Neuronal stem cell (in vitro differentiated cells): ENCODE results near the gene NDUFA8.
A peak's percentile ranks its signal among the peaks of the same experiment; 100 is the strongest.

Source experiments
- DNase-seq: peaks from one replicate; pipeline ENCODE4 v3.0.0-alpha.2; 2013; ENCODE audit warnings: low spot score
- H2AFZ ChIP-seq: one replicate; pipeline ENCODE4 v1.6.1; 2013; ENCODE audit warnings: mild to moderate bottlenecking, low read length, inconsistent platforms
- H2AK5ac ChIP-seq: 2 replicates; pipeline ENCODE4 v1.6.1; 2013; ENCODE audit warnings: low read depth, mild to moderate bottlenecking, inconsistent platforms, low read length, moderate library complexity, mixed read lengths
- H2BK120ac ChIP-seq: 2 replicates; pipeline ENCODE4 v1.6.1; 2013; ENCODE audit warnings: low read depth, mild to moderate bottlenecking, inconsistent platforms, low read length, moderate library complexity, mixed read lengths
- H2BK12ac ChIP-seq: one replicate; pipeline ENCODE4 v1.6.1; 2013; ENCODE audit warnings: low read length, inconsistent platforms
- H2BK15ac ChIP-seq: 2 replicates; pipeline ENCODE4 v1.6.1; 2013; ENCODE audit warnings: mild to moderate bottlenecking, low read length, inconsistent platforms, mixed read lengths
- H2BK5ac ChIP-seq: one replicate; pipeline ENCODE4 v1.6.1; 2013; ENCODE audit warnings: inconsistent platforms, mild to moderate bottlenecking, low read length, moderate library complexity
- H3K14ac ChIP-seq: one replicate; pipeline ENCODE4 v1.6.1; 2013; ENCODE audit warnings: low read length, inconsistent platforms
- H3K18ac ChIP-seq: 2 replicates; pipeline ENCODE4 v1.6.1; 2013; ENCODE audit warnings: low read length, inconsistent platforms
- H3K23ac ChIP-seq: 2 replicates; pipeline ENCODE4 v1.6.1; 2013; ENCODE audit warnings: low read depth, mild to moderate bottlenecking, mixed read lengths, low read length, inconsistent platforms; ENCODE audit not compliant: poor library complexity
- H3K27ac ChIP-seq: replicated peaks from 3 replicates; pipeline ENCODE4 v1.5.1; 2013; ENCODE audit warnings: low read length, inconsistent platforms
- H3K27me3 ChIP-seq, 3 experiments: 2 replicates each; pipeline ENCODE4 v1.6.1; 2013; ENCODE audit warnings: low read length in 3 of 3, mild to moderate bottlenecking in 2 of 3, inconsistent platforms in 1 of 3, low read depth in 1 of 3, mixed read lengths in 1 of 3, moderate library complexity in 1 of 3; ENCODE audit not compliant: control insufficient read depth in 3 of 3, insufficient read depth in 3 of 3
- H3K36me3 ChIP-seq, 2 donors: replicated peaks in 1 of 2; 2 replicates each; pipeline ENCODE4 v1.6.1; 2013; ENCODE audit warnings: low read length in 2 of 2; ENCODE audit not compliant: control insufficient read depth in 2 of 2, insufficient read depth in 2 of 2
- H3K4ac ChIP-seq: 2 replicates; pipeline ENCODE4 v1.6.1; 2013; ENCODE audit warnings: inconsistent platforms, mild to moderate bottlenecking, low read length, moderate library complexity
- H3K4me1 ChIP-seq, 2 donors: 1 replicate in 1 of 2; 2 replicates in 1 of 2; pipeline ENCODE4 v1.6.1; 2013; ENCODE audit warnings: low read length in 2 of 2, low read depth in 1 of 2; ENCODE audit not compliant: control insufficient read depth in 2 of 2, insufficient read depth in 1 of 2
- H3K4me2 ChIP-seq: one replicate; pipeline ENCODE4 v1.6.1; 2013; ENCODE audit warnings: mild to moderate bottlenecking, low read length, inconsistent platforms; ENCODE audit not compliant: insufficient read depth, poor library complexity, severe bottlenecking
- H3K4me3 ChIP-seq, 2 donors: 2 replicates each; pipeline ENCODE4 v1.5.1; 2013; ENCODE audit warnings: low read length in 2 of 2, mild to moderate bottlenecking in 2 of 2, inconsistent platforms in 1 of 2, moderate library complexity in 1 of 2
- H3K79me1 ChIP-seq: one replicate; pipeline ENCODE4 v1.6.1; 2013; ENCODE audit warnings: low read depth, mild to moderate bottlenecking, inconsistent platforms, low read length, moderate library complexity
- H3K9ac ChIP-seq: one replicate; pipeline ENCODE4 v1.6.1; 2013; ENCODE audit warnings: mild to moderate bottlenecking, low read depth, low read length, inconsistent platforms; ENCODE audit not compliant: poor library complexity
- H3K9me3 ChIP-seq, 2 donors: replicated peaks in 1 of 2; 2 replicates each; pipeline versions ENCODE3 to v1.6.1; 2013; ENCODE audit warnings: low read length in 2 of 2, mild to moderate bottlenecking in 2 of 2, inconsistent platforms in 1 of 2, low read depth in 1 of 2, mixed read lengths in 1 of 2, moderate library complexity in 1 of 2; ENCODE audit not compliant: control insufficient read depth in 2 of 2, insufficient read depth in 1 of 2
- H4K8ac ChIP-seq: one replicate; pipeline ENCODE4 v1.6.1; 2013; ENCODE audit warnings: low read depth, mild to moderate bottlenecking, inconsistent platforms, low read length, moderate library complexity
- H4K91ac ChIP-seq: one replicate; pipeline ENCODE4 v1.6.1; 2013; ENCODE audit warnings: low read length, low read depth, mild to moderate bottlenecking, inconsistent platforms; ENCODE audit not compliant: poor library complexity
- WGBS, 2 donors: extraction: QIAGEN DNeasy Blood & Tissue Kit; methylation state at CpG; one replicate each; pipeline ENCODE4 v1.1.7; 2013; ENCODE audit warnings: missing lambda C conversion rate in 2 of 2, mixed read lengths in 1 of 2; ENCODE audit not compliant: insufficient read length in 2 of 2, insufficient replicate concordance in 1 of 2; ENCODE audit errors: extremely low coverage in 2 of 2; 5-methylcytosine and 5-hydroxymethylcytosine counted together

Gene NDUFA8

GRCh38 chr9:122131401-122132001 lies 28.1 kb downstream of the NDUFA8 start:
- H3K4me3 ChIP-seq = peak overlapping the region in 1 of 2 donors; percentile 13
- H2BK120ac ChIP-seq = no peak overlapping the region
- DNase-seq = no peak

GRCh38 chr9:122130837-122131236 lies 28.7 kb downstream of the NDUFA8 start:
- H3K4me3 ChIP-seq = no peak overlapping the region
- no peak overlapping the region for H4K8ac ChIP-seq
- no peak overlapping the region for H3K23ac ChIP-seq
- no peak overlapping the region for H2BK5ac ChIP-seq
- DNase-seq = no peak
- no peaks in the 10 kb centered on the region for H3K9me3 ChIP-seq
- H3K27me3 ChIP-seq = peaks cover 4 to 79% (median 79%) of the 10 kb centered on the region in 3 experiments
- no CpG with 5 or more reads among the region's 4 CpGs for WGBS, 2 donors
- H3K79me1 ChIP-seq = no peaks in the 10 kb centered on the region
- H2BK12ac ChIP-seq = peak overlapping the region; percentile 44
- no peak overlapping the region for H4K91ac ChIP-seq
- H3K36me3 ChIP-seq = no peaks in the 10 kb centered on the region
- H3K27ac ChIP-seq = no peak overlapping the region
- no peak overlapping the region for H2BK15ac ChIP-seq
- no peak overlapping the region for H2AK5ac ChIP-seq
- no peak overlapping the region for H3K18ac ChIP-seq
- H3K14ac ChIP-seq = no peak overlapping the region
- no peak overlapping the region for H3K9ac ChIP-seq
- H2AFZ ChIP-seq = no peak overlapping the region
- no peak overlapping the region for H3K4ac ChIP-seq
- H3K4me1 ChIP-seq = peaks cover 22 to 25% of the 10 kb centered on the region in 2 donors
- H2BK120ac ChIP-seq = no peak overlapping the region
- no peak overlapping the region for H3K4me2 ChIP-seq

More at GRCh38 chr9:122131401-122132001, 28.1 kb downstream of the NDUFA8 start:
- Histone ChIP-seq H3K27me3 (peaks cover 0 to 75% (median 73%) of the 10 kb centered on the region in 3 experiments), H2AFZ (no peak overlapping the region), H4K8ac (no peak overlapping the region), H3K4ac (no peak overlapping the region), H3K23ac (peak overlapping the region; percentile 57), H3K14ac (peak overlapping the region; percentile 26), H3K27ac (no peak overlapping the region), H2BK12ac (no peak overlapping the region), H2BK15ac (no peak overlapping the region), H3K18ac (peak overlapping the region; percentile 50), H4K91ac (no peak overlapping the region), H3K79me1 (no peaks in the 10 kb centered on the region), H3K4me2 (peak overlapping the region; percentile 40), H3K9me3 (no peaks in the 10 kb centered on the region), H3K36me3 (no peaks in the 10 kb centered on the region), H3K4me1 (peaks cover 18 to 22% of the 10 kb centered on the region in 2 donors), H3K9ac (peak overlapping the region; percentile 85), H2AK5ac (no peak overlapping the region), H2BK5ac (no peak overlapping the region)
- WGBS, 2 donors = no CpG with 5 or more reads among the region's 21 CpGs

GRCh38 chr9:122129969-122130368 lies 29.6 kb downstream of the NDUFA8 start:
- H3K36me3 ChIP-seq = no peaks in the 10 kb centered on the region
- no CpG with 5 or more reads among the region's 2 CpGs for WGBS, 2 donors
- H3K18ac ChIP-seq = no peak overlapping the region
- peak overlapping the region; percentile 17 for H3K23ac ChIP-seq
- H2BK12ac ChIP-seq = no peak overlapping the region
- no peak overlapping the region for H3K4me3 ChIP-seq
- H2AK5ac ChIP-seq = no peak overlapping the region
- no peak overlapping the region for H3K14ac ChIP-seq
- H3K4me2 ChIP-seq = no peak overlapping the region
- H3K4ac ChIP-seq = no peak overlapping the region
- no peak overlapping the region for H4K8ac ChIP-seq
- H3K27ac ChIP-seq = no peak overlapping the region
- H3K27me3 ChIP-seq = peaks cover 4 to 86% (median 79%) of the 10 kb centered on the region in 3 experiments
- no peak overlapping the region for H2BK120ac ChIP-seq
- DNase-seq = no peak
- no peak overlapping the region for H2BK5ac ChIP-seq
- no peak overlapping the region for H2BK15ac ChIP-seq
- no peaks in the 10 kb centered on the region for H3K79me1 ChIP-seq
- no peak overlapping the region for H4K91ac ChIP-seq
- H3K4me1 ChIP-seq = peaks cover 25 to 26% of the 10 kb centered on the region in 2 donors
- no peak overlapping the region for H3K9ac ChIP-seq
- no peak overlapping the region for H2AFZ ChIP-seq
- no peaks in the 10 kb centered on the region for H3K9me3 ChIP-seq

GRCh38 chr9:122128969-122129343 lies 30.6 kb downstream of the NDUFA8 start:
- no peaks in the 10 kb centered on the region for H3K79me1 ChIP-seq
- no peak overlapping the region for H2BK12ac ChIP-seq
- no peak overlapping the region for H2AK5ac ChIP-seq
- H3K27ac ChIP-seq = no peak overlapping the region
- no peak overlapping the region for H3K4ac ChIP-seq
- no peak overlapping the region for H3K18ac ChIP-seq
- H3K9ac ChIP-seq = no peak overlapping the region
- DNase-seq = no peak
- WGBS, 2 donors = no CpG with 5 or more reads among the region's 7 CpGs
- no peaks in the 10 kb centered on the region for H3K36me3 ChIP-seq
- no peak overlapping the region for H3K14ac ChIP-seq
- H3K23ac ChIP-seq = no peak overlapping the region
- H4K91ac ChIP-seq = no peak overlapping the region
- peaks cover 18 to 20% of the 10 kb centered on the region in 2 donors for H3K4me1 ChIP-seq
- no peak overlapping the region for H2BK120ac ChIP-seq
- no peak overlapping the region for H3K4me2 ChIP-seq
- no peak overlapping the region for H2BK15ac ChIP-seq
- H3K4me3 ChIP-seq = no peak overlapping the region
- H2AFZ ChIP-seq = no peak overlapping the region
- H4K8ac ChIP-seq = no peak overlapping the region
- no peak overlapping the region for H2BK5ac ChIP-seq
- no peaks in the 10 kb centered on the region for H3K9me3 ChIP-seq
- H3K27me3 ChIP-seq = peaks cover 4 to 85% (median 74%) of the 10 kb centered on the region in 3 experiments
